HAP-1 (cell line): ENCODE data around the gene ABL2.
"Not testable (repeated sequence)": the region's sequence is repeated elsewhere in the genome, so short reads cannot be mapped to it uniquely, and the experiment has no call there.

Experiments
- DNase-seq, 2 experiments: peaks; one replicate each; pipeline ENCODE4 v3.0.0-alpha.2; 2016 to 2020; ENCODE audit warnings: low spot score in 2 of 2
- H3K27me3 ChIP-seq: fragments of 250-450 bp; sonication (Bioruptor Pico); 2 replicates; pipeline ENCODE4 v1.5.1; 2020; ENCODE audit warnings: low read depth, mild to moderate bottlenecking, moderate library complexity
- H3K36me3 ChIP-seq: fragments of 250-450 bp; sonication (Bioruptor Pico); replicated peaks from 2 replicates; pipeline ENCODE4 v1.5.1; 2020; ENCODE audit warnings: mild to moderate bottlenecking
- H3K4me1 ChIP-seq: fragments of 250-450 bp; sonication (Bioruptor Pico); 2 replicates; pipeline ENCODE4 v1.5.1; 2020; ENCODE audit warnings: mild to moderate bottlenecking
- H3K4me3 ChIP-seq: fragments of 250-450 bp; sonication (Bioruptor Pico); 2 replicates; pipeline ENCODE4 v1.5.1; 2020; ENCODE audit warnings: mild to moderate bottlenecking, moderate library complexity
- H3K9me3 ChIP-seq: fragments of 250-450 bp; sonication (Bioruptor Pico); 2 replicates; pipeline ENCODE4 v1.5.1; 2020; ENCODE audit warnings: mild to moderate bottlenecking, moderate library complexity
- in situ Hi-C: fragments of 300-500 bp; cut with MboI; formaldehyde crosslinking; loops from 3 replicates; pipeline ENCODE4 v1.14.3; 2020; ENCODE audit warnings: low sequenced_read_pairs, inconsistent platforms, mixed read lengths

ABL2 gene

DNA sequence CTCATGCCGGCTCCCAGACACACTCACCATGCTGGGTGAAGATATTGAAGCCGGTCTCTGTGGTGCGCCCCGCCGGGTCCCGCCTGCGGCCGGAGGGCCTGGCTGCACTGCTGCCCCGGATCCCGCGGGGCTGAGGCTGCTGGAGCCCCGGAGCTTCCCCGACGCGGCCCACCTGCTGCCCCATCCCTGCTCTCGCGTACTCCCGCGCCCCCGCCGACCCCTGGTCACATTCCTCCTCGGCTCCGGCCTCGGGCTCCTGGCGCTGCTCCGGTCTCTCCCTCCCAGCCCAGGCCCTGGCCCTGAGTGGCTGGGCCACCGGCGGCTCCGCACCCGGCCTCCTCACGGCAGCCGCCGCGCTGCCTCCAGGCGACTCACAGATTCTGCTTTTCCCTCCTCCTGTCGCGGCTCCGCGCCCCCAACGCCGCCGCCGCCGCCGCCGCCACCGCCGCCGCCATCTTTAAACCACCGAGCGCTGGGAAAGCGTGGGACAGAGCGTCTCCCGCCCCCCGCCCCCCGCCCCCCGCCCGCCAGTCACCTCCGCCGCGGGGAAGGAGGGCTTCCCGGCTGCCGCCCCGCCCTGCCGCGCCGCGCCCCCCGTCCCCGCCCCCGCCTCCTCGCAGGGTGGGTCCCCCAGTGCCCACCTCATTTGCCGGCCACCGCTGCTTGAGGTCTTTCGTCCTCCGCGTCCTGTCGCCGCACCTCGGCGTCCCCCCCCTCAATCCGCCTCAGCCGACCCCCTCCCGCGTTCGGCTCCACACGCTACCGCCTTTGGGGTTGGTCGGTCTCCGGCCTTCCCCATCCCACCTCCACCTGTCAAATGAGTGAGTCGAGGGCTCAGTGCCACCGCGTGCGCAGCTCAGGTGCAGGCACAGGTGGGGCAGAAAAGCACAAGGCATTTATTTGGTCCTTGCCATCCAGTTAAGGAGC lies at the start of gene ABL2:
Gene ABL2, minus strand, starts transcription at position 464 of the 927 bp plus-strand sequence. Its CDS starts 280 bp downstream, at position 184.
- Histone ChIP-seq H3K4me1 (peaks cover 12% of the 10 kb centered on the region), H3K27me3 (no peaks in the 10 kb centered on the region), H3K4me3 (peak within 1 kb of the TSS; percentile 76), H3K9me3 (no peaks in the 10 kb centered on the region), H3K36me3 (peaks cover under 1% of the 10 kb centered on the region; the same call in 1 of the 2 replicates)
- DNase-seq = peak; percentile 34 to 68
- in situ Hi-C loops = no loop called here

DNA sequence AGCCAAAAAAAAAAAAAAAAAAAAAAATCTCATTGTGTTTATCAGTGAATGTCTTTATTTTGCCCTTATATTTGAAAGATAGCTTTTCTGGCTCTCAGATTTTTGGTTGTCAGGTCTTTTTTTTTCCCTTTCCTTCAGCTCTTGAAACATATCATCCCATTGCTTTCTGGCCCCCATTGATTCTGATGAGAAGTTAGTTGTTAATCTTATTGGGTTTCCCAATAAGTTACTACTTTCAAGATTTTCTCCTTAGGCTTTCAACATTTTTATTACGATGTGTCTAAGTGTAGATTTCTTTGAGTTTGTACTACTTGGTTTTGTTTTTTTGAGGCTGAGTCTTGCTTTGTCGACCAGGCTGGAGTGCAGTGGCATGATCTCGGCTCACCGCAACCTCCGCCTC lies 49.4 kb upstream of the ABL2 start:
- in situ Hi-C loops = no loop called here
- Histone ChIP-seq H3K36me3 (no peaks in the 10 kb centered on the region), H3K4me1 (no peaks in the 10 kb centered on the region), H3K4me3 (no peak overlapping the region), H3K9me3 (0 out of 2 replicates have a peak, but pooled peaks cover 3% of the 10 kb centered on the region), H3K27me3 (no peaks in the 10 kb centered on the region)
- DNase-seq = no peak

DNA sequence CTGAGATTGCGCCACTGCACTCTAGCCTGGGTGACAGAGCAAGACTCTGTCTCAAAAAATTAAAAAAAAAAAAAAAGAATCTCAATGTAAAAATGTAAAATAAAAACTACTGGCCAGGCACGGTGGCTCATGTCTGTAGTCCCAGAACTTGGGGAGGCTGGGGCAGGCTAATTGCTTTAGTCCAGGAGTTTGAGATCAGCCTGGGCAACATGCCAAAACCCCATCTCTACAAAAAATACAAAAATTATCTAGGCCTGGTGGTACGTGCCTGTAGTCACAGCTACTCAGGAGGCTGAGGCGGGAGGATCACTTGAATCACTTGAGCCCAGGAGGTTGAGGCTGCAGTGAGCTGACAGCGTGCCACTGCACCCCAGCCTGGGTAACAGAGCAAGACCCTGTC lies 44.9 kb upstream of the ABL2 start:
- H3K4me1 ChIP-seq, H3K9me3 ChIP-seq, DNase-seq, in situ Hi-C loops, H3K27me3 ChIP-seq, H3K4me3 ChIP-seq, H3K36me3 ChIP-seq: not testable (repeated sequence)

DNA sequence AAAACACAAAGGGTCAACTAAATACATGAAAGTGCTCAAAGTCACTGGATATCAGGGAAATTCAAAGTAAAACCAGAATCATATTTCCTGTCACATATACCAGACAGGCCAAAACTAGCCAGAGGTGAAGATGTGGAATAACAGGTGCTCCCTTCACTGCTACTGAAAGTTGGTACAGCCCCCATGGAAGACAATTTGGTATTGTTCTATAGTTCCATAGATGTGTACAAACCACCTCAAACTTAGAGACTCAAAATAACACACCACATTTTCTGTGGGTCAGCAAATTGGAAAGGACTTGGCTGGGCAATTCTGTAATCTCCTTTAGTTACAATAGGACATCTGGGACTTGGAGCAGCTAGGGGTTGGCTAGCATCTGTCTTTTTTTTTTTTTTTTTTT lies 39.6 kb upstream of the ABL2 start:
- H3K27me3 ChIP-seq = no peaks in the 10 kb centered on the region
- no peaks in the 10 kb centered on the region for H3K9me3 ChIP-seq
- no peak for DNase-seq
- in situ Hi-C loops = no loop called here
- no peaks in the 10 kb centered on the region for H3K36me3 ChIP-seq
- no peaks in the 10 kb centered on the region for H3K4me1 ChIP-seq
- H3K4me3 ChIP-seq = no peak overlapping the region

DNA sequence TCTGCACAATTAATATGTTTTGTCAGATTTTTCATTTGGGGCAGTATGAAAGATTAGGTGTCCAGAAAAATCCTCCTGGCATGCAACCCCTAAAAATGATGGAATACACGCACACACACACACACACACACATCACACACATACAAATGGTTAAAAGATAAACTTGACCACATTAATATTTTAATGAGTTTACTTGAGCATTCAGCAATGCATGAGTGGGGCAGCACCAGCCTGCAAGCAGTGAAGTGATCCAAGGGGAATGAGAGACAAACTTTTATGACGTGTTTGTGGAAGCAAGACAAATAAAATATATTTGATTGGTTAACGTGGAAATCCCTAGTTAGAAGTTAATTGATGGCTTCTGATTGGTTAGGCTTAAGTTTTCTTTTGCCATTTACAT lies 35.0 kb upstream of the ABL2 start:
- Histone ChIP-seq H3K27me3 (no peaks in the 10 kb centered on the region), H3K4me3 (no peak overlapping the region), H3K4me1 (no peaks in the 10 kb centered on the region), H3K9me3 (no peaks in the 10 kb centered on the region), H3K36me3 (no peaks in the 10 kb centered on the region)
- DNase-seq = no peak
- in situ Hi-C loops = no loop called here

DNA sequence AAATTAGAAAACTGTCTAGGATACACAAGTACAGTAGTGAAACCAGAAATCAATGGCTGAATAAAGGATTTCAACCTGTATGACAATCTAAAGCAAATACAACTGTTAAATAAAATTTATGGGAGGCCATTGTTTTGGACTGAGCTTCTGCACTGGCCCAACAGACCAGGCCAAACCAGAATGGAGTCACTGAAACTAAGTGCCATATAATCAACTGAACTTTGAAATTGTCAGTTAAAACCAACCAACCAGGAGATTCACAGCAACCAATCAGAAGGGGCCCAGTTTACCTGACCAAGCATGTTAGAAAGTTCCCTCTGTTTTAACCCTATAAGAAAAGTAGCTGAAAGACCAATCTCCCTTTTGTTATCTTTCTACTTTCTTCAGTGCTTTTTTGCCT lies 33.6 kb upstream of the ABL2 start:
- H3K9me3 ChIP-seq = no peaks in the 10 kb centered on the region
- no peaks in the 10 kb centered on the region for H3K27me3 ChIP-seq
- no peak overlapping the region for H3K4me3 ChIP-seq
- in situ Hi-C loops = no loop called here
- no peaks in the 10 kb centered on the region for H3K4me1 ChIP-seq
- H3K36me3 ChIP-seq = no peaks in the 10 kb centered on the region
- DNase-seq = no peak

DNA sequence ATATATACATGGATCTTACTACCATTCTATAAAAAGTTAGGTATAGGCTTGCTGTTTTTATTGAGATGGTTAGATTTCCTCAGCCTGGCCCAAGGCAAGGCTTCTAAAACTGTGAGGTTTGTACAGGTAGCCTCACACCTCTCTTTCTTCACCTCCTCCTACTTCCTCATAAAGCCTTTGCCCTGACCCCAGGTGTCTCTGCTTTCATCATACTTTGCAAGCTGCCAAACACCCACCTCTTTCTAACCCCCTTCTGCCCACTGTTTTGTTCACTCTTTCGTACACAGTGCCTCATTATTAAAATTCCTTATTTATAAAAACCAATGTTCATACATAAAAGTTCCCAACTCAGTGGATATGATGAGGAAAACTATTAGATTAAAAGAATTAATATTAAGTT lies 32.7 kb upstream of the ABL2 start:
- no peaks in the 10 kb centered on the region for H3K36me3 ChIP-seq
- H3K9me3 ChIP-seq = no peaks in the 10 kb centered on the region
- H3K27me3 ChIP-seq = no peaks in the 10 kb centered on the region
- H3K4me3 ChIP-seq = no peak overlapping the region
- in situ Hi-C loops = no loop called here
- no peaks in the 10 kb centered on the region for H3K4me1 ChIP-seq
- DNase-seq = no peak

DNA sequence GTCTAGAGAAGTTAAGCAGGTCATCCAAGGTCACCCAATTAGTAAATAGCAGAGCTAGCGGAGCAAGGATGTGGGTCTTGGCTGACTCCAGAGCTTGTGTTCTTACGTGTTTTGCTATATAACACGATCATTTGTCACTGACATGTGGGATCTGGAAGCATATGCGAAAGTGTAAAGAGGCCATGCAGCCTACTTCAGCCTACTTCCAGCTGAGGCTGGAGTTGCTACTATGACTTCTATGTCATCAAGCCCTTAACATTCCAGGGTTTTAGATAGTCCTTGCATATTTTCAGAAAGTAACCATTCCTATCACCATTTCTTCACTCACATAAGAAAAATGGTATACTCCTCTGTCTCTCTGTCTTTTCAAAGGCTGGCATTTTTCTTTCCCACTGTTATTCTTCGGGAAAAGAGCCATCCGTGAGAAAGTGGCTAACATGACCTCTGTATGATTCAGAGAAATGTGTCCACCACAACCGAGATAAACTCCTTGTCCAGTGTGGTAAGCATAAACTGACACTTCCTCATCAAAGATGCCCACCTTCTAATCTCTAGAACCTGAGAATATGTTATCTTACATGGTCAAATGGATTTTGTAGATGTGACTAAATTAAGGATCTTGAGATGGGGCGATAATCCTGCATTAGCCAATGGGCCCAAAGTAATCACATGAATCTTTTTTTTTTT lies 24.0 kb upstream of the ABL2 start:
- Histone ChIP-seq H3K4me3 (no peak overlapping the region), H3K9me3 (no peaks in the 10 kb centered on the region), H3K36me3 (no peaks in the 10 kb centered on the region), H3K4me1 (no peaks in the 10 kb centered on the region), H3K27me3 (no peaks in the 10 kb centered on the region)
- no peak for DNase-seq
- in situ Hi-C loops = no loop called here

DNA sequence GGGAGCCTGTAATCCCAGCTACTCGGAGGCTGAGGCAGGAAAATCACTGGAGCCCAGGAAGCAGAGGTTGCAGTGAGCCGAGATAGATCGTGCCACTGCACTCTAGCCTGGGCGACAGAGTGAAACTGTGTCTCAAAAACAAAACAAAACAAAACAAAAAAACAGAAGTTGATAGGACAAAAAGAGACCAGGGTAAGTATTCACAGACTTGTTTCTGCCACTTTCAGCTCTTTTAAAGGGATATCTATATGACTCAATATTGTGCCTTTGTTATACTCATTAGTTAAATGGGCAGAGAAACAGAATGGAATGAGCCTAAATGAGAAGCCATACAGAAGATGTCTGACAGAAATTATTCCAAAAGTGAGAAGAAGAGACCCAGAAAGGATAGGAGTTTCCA lies 23.1 kb upstream of the ABL2 start:
- in situ Hi-C loops = no loop called here
- H3K4me3 ChIP-seq = no peak overlapping the region
- H3K4me1 ChIP-seq = no peaks in the 10 kb centered on the region
- H3K36me3 ChIP-seq = no peaks in the 10 kb centered on the region
- DNase-seq = no peak
- H3K9me3 ChIP-seq = no peaks in the 10 kb centered on the region
- no peaks in the 10 kb centered on the region for H3K27me3 ChIP-seq

DNA sequence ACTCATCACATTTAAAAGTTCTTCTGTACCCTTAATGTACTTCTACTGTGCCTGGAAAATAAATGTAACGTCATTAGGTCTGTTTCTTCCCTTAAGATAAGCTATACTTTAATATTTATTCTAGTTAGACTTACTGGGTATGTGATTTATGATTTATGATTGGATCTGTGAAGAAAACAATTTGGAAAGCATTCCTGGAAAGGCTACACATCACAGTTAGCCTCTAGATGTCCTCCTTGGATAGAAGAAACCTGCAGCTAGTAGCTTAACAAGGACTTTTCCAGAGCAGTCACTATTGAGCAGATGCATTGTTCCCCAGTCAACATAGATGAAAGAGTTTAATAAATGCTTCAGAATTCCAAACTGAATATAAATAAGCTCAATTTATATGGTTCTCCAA lies 22.2 kb upstream of the ABL2 start:
- in situ Hi-C loops = no loop called here
- no peaks in the 10 kb centered on the region for H3K36me3 ChIP-seq
- H3K4me3 ChIP-seq = no peak overlapping the region
- peaks cover 5% of the 10 kb centered on the region; the same call in 1 of the 2 replicates for H3K4me1 ChIP-seq
- peak in 1 of 2 experiments; percentile 42 for DNase-seq
- no peaks in the 10 kb centered on the region for H3K9me3 ChIP-seq
- H3K27me3 ChIP-seq = no peaks in the 10 kb centered on the region

DNA sequence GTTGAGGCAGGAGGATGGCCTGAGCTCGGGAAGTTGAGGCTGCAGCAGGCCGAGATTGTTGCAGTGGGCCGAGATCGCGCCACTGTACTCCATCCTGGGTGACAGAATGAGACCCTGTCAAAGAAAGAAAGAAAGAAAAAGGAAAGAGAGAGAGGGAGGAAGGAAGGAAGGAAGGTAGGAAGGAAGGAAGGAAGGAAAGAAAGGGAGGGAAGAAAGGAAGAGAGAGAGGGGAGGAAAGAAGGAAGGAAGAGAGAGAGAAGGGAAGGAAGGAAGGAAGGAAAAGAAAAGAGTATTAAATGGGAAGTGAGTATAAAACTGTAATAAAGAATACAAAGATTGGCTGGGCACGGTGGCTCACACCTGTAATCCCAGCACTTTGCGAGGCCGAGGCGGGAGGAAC lies 18.4 kb upstream of the ABL2 start:
- DNase-seq = no peak
- Histone ChIP-seq H3K9me3 (no peaks in the 10 kb centered on the region), H3K4me1 (peaks cover 5% of the 10 kb centered on the region; the same call in 1 of the 2 replicates), H3K4me3 (no peak overlapping the region), H3K27me3 (no peaks in the 10 kb centered on the region), H3K36me3 (no peaks in the 10 kb centered on the region)
- in situ Hi-C loops = no loop called here

DNA sequence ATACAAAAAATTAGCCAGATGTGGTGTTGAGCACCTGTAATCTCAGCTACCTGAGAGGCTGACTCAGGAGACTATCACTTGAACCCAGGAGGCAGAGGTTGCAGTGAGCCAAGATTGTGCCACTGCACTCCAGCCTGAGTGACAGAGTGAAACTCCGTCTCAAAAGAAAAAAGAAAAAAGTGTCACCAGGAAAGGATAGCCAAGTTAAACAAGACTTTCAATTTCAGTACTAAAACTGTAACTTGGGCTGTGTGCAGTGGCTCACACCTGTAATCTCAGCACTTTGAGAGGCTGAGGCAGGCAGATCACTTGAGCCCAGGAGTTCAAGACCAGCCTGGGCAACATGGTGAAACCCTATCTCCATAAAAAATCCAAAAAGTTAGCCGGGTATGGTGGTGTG lies 15.9 kb upstream of the ABL2 start:
- H3K27me3 ChIP-seq, H3K4me1 ChIP-seq, DNase-seq, H3K9me3 ChIP-seq, H3K36me3 ChIP-seq, H3K4me3 ChIP-seq, in situ Hi-C loops: not testable (repeated sequence)

DNA sequence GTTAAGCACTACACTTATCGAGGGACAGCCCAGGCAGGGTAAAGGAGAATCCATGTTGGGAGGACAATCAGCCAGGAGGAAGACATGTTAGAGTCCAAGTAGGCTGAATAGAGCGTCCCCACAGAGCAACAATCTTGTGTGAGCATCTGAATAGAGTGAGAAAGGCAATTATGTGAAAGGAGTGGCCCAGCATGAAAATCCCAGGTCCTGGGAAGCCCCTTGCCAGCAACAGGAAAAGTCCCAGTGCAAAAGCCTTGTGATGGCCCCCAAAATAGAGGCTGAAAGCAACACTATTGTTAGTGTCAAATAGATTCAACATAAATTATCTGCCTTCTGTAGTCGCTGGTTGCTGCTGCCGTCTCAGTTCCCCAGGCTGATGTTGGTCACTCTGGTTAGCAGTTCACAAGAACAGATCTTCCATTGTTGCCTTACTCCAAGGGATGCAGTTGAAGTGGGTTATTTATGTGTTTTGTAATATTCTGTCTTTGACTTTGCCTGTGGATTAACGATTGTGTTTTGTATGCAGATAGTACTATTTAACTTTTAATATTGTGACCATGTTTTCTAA lies 12.1 kb upstream of the ABL2 start:
- Histone ChIP-seq H3K4me1 (no peaks in the 10 kb centered on the region), H3K27me3 (no peaks in the 10 kb centered on the region), H3K9me3 (no peaks in the 10 kb centered on the region), H3K4me3 (no peak overlapping the region), H3K36me3 (no peaks in the 10 kb centered on the region)
- in situ Hi-C loops = no loop called here
- DNase-seq = no peak

DNA sequence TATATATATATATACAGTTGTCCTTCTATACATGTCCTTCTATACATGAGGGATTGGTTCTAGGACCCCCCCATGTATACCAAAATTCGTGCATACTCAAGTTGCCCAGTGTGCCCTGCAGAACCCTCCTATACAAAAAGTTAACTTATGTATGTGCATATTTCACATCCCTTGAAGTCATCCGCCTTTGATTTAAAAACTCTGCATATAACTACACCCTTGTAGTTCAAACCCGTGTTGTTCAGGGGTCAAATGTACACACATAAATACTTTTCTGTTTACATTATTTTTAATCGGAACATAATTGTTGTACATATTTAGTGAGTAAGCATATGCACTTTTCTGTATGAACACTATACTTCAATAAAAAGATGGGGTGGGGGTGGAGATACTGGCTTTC lies 7.7 kb upstream of the ABL2 start:
- no peaks in the 10 kb centered on the region for H3K27me3 ChIP-seq
- H3K4me3 ChIP-seq = no peak overlapping the region
- no peaks in the 10 kb centered on the region for H3K4me1 ChIP-seq
- no peaks in the 10 kb centered on the region for H3K9me3 ChIP-seq
- in situ Hi-C loops = no loop called here
- no peaks in the 10 kb centered on the region for H3K36me3 ChIP-seq
- no peak for DNase-seq
